Caco-2 (cell line): ENCODE results near the gene PDGFD. TPM values are rescaled to one million over a fixed set of nuclear protein-coding genes. Genes with fewer than 3 reads are reported as not detected.

Experiments used
- BruUV-seq: library from RNA; stranded (reverse); fragments of 400-500 nt; replicated peaks from 2 replicates; lab custom pipeline; 2021; lab: Mats Ljungman, UMichigan
- CTCF ChIA-PET: fragments of 300-600 bp; sonication (Branson Sonifier 250); formaldehyde crosslinking; loops from one replicate; lab custom pipeline; 2022; ENCODE audit warnings: antibody characterized with exemption; lab: Charles Lee
- POLR2A ChIA-PET: fragments of 300-600 bp; sonication (Branson Sonifier 250); formaldehyde crosslinking; loops from one replicate; lab custom pipeline; 2022; ENCODE audit warnings: antibody characterized with exemption; lab: Charles Lee
- DNase-seq, 2 experiments: peaks; one replicate each; pipeline versions ENCODE4 v3.0.0 to v3.0.0-alpha.2; 2020 to 2022
- H3K27me3 ChIP-seq: replicated peaks from 2 replicates; pipeline ENCODE4 v1.6.0; 2011; ENCODE audit warnings: low read length; ENCODE audit not compliant: control insufficient read depth, insufficient read depth
- H3K36me3 ChIP-seq: 2 replicates; pipeline ENCODE4 v1.5.1; 2011; ENCODE audit warnings: low read length; ENCODE audit not compliant: control insufficient read depth, insufficient read depth
- H3K4me1 ChIP-seq: fragments of 250-450 bp; sonication (Bioruptor Pico); 2 replicates; pipeline ENCODE4 v1.5.1; 2020; ENCODE audit warnings: mild to moderate bottlenecking
- H3K4me3 ChIP-seq: 2 replicates; pipeline ENCODE4 v1.5.1; 2011; ENCODE audit warnings: low read depth, mild to moderate bottlenecking, control low read depth, low read length
- H3K9me3 ChIP-seq: fragments of 250-450 bp; sonication (Bioruptor Pico); 2 replicates; pipeline ENCODE4 v1.5.1; 2020; ENCODE audit warnings: mild to moderate bottlenecking, moderate library complexity
- H3K27ac Mint-ChIP-seq: one replicate; pipeline ENCODE4 v1.8.0; 2022; ENCODE audit warnings: mixed read lengths; ENCODE audit not compliant: unreplicated experiment
- H3K27me3 Mint-ChIP-seq: one replicate; pipeline ENCODE4 v1.8.0; 2022; ENCODE audit warnings: mixed read lengths; ENCODE audit not compliant: insufficient read depth, unreplicated experiment
- H3K36me3 Mint-ChIP-seq: one replicate; pipeline ENCODE4 v1.8.0; 2022; ENCODE audit warnings: mild to moderate bottlenecking, mixed read lengths; ENCODE audit not compliant: insufficient read depth, unreplicated experiment
- H3K4me1 Mint-ChIP-seq: one replicate; pipeline ENCODE4 v1.8.0; 2022; ENCODE audit warnings: low read depth, mixed read lengths; ENCODE audit not compliant: unreplicated experiment
- H3K4me3 Mint-ChIP-seq: one replicate; pipeline ENCODE4 v1.8.0; 2022; ENCODE audit warnings: mild to moderate bottlenecking, moderate library complexity, mixed read lengths; ENCODE audit not compliant: unreplicated experiment
- H3K9me3 Mint-ChIP-seq: one replicate; pipeline ENCODE4 v1.8.0; 2022; ENCODE audit warnings: mixed read lengths; ENCODE audit not compliant: unreplicated experiment
- intact Hi-C: fragments of 100-400 bp; cut with micrococcal nuclease; formaldehyde crosslinking; loops from one replicate; pipeline ENCODE4 v1.10.0; 2022; ENCODE audit not compliant: unreplicated experiment
- total RNA-seq: library from RNA; stranded (reverse); gene quantifications from 2 replicates; pipeline ENCODE4 v1.2.3, GENCODE V29; 2022
- TF ChIP-seq, protein P1 (sequence below), 2 experiments: fragments of 200-600 bp in 1 of 2; IDR thresholded peaks; 1 replicate in 1 of 2; 2 replicates in 1 of 2; pipeline versions ENCODE4 v1.5.1 to v1.8.0; 2011 to 2022; ENCODE audit warnings: antibody characterized with exemption in 1 of 2, control low read depth in 1 of 2, inconsistent platforms in 1 of 2, low read depth in 1 of 2, low read length in 1 of 2, mild to moderate bottlenecking in 1 of 2, moderate library complexity in 1 of 2; ENCODE audit not compliant: insufficient read depth in 1 of 2, severe bottlenecking in 1 of 2, unreplicated experiment in 1 of 2

The PDGFD gene
- total RNA-seq, 1 experiment from 2014 or later = not detected

DNA sequence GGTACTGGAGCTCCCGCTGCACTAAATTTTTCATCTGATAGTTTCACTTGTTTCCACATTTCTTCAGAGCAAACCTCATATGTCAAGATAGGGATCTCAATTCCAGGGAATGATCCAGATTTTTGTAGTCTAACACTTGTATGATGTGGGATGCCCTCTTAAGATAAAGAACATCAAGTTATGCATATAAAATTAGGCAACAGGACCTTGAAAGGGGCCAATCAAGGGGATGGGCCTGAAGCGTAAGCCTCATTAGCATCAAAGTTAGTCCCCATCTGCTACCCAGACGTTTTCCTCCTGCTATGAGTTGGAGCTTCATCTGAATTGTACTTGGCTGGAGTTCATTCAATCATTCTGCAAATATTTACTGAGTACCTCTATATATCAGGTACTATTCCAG lies 17.5 kb downstream of the PDGFD start:
- H3K4me3 ChIP-seq = no peak overlapping the region
- CTCF ChIA-PET = no interaction called here

DNA sequence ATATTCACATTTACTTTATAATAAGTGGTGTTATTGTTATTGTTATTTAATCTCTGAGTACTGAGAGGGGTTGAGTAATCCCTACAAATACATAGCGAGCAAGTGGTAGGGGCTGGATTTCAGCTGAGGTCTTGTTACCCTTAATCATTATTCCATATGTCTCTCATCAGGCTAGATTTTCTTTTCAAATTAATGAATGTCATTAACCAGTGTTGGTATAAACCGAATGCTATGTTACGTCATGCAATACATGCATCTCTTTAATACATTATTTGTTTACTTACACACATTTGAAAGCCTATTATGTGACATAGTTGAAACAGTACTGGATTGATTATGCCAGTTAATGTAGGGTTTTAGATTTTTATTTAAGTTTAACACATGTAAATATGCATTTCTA lies 18.9 kb downstream of the PDGFD start:
- H3K36me3 Mint-ChIP-seq = no peaks in the 10 kb centered on the region
- H3K9me3 ChIP-seq = no peaks in the 10 kb centered on the region
- H3K36me3 ChIP-seq = no peaks in the 10 kb centered on the region
- no peaks in the 10 kb centered on the region for H3K4me1 ChIP-seq
- H3K27me3 Mint-ChIP-seq = peaks cover 4% of the 10 kb centered on the region
- no peak overlapping the region for H3K4me3 Mint-ChIP-seq
- ChIA-PET CTCF (no interaction called here), POLR2A (no interaction called here)
- intact Hi-C loops = no loop called here
- no TSS peak for BruUV-seq
- no peaks in the 10 kb centered on the region for H3K4me1 Mint-ChIP-seq
- DNase-seq = no peak
- H3K4me3 ChIP-seq = no peak overlapping the region
- TF ChIP-seq, protein P1, sequence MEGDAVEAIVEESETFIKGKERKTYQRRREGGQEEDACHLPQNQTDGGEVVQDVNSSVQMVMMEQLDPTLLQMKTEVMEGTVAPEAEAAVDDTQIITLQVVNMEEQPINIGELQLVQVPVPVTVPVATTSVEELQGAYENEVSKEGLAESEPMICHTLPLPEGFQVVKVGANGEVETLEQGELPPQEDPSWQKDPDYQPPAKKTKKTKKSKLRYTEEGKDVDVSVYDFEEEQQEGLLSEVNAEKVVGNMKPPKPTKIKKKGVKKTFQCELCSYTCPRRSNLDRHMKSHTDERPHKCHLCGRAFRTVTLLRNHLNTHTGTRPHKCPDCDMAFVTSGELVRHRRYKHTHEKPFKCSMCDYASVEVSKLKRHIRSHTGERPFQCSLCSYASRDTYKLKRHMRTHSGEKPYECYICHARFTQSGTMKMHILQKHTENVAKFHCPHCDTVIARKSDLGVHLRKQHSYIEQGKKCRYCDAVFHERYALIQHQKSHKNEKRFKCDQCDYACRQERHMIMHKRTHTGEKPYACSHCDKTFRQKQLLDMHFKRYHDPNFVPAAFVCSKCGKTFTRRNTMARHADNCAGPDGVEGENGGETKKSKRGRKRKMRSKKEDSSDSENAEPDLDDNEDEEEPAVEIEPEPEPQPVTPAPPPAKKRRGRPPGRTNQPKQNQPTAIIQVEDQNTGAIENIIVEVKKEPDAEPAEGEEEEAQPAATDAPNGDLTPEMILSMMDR (IDR thresholded peaks at IDR 0.05; ENCODE audit: insufficient read depth in 1 of 2, low read depth in 1 of 2, low read length in 1 of 2, severe bottlenecking in 1 of 2, unreplicated experiment in 1 of 2) = no peak
- H3K9me3 Mint-ChIP-seq = no peaks in the 10 kb centered on the region
- no peak overlapping the region for H3K27ac Mint-ChIP-seq
- H3K27me3 ChIP-seq = no peaks in the 10 kb centered on the region

More for the DNA sequence above, 17.5 kb downstream of the PDGFD start:
- no peaks in the 10 kb centered on the region for H3K36me3 ChIP-seq
- no peaks in the 10 kb centered on the region for H3K36me3 Mint-ChIP-seq
- H3K27ac Mint-ChIP-seq = no peak overlapping the region
- peaks cover 13% of the 10 kb centered on the region for H3K9me3 Mint-ChIP-seq
- H3K4me3 Mint-ChIP-seq = no peak overlapping the region
- BruUV-seq = no TSS peak
- no peak for DNase-seq
- no peaks in the 10 kb centered on the region for H3K27me3 ChIP-seq
- H3K9me3 ChIP-seq = no peaks in the 10 kb centered on the region
- no peaks in the 10 kb centered on the region for H3K4me1 Mint-ChIP-seq
- TF ChIP-seq, protein P1 (IDR thresholded peaks at IDR 0.05; ENCODE audit: insufficient read depth in 1 of 2, low read depth in 1 of 2, low read length in 1 of 2, severe bottlenecking in 1 of 2, unreplicated experiment in 1 of 2) = no peak
- intact Hi-C loops = no loop called here
- POLR2A ChIA-PET = no interaction called here
- no peaks in the 10 kb centered on the region for H3K4me1 ChIP-seq
- no peaks in the 10 kb centered on the region for H3K27me3 Mint-ChIP-seq

DNA sequence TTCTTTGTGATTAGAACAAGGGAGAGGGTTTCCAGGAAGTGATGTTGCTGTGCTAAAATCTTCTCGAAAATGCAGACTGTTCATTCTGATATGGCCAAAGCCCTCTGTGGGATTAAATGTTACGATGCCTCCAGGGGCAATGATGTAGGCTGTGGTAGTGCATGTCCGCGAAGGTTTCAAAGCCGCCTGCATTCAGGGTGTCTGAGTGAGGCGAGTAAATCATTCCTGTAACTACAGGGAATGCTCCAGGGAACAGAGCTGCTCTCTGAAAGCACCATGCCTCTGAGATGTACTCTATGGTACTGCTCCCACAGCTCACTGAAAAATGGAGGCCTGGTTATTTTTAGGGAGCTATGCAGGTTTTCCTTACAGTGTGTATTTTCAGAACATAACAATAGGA lies 21.2 kb downstream of the PDGFD start:
- no peak overlapping the region for H3K4me3 Mint-ChIP-seq
- Histone ChIP-seq H3K9me3 (no peaks in the 10 kb centered on the region), H3K36me3 (no peaks in the 10 kb centered on the region), H3K4me1 (no peaks in the 10 kb centered on the region), H3K27me3 (no peaks in the 10 kb centered on the region), H3K4me3 (no peak overlapping the region)
- peaks cover 4% of the 10 kb centered on the region for H3K27me3 Mint-ChIP-seq
- no peaks in the 10 kb centered on the region for H3K36me3 Mint-ChIP-seq
- intact Hi-C loops = no loop called here
- H3K27ac Mint-ChIP-seq = no peak overlapping the region
- ChIA-PET POLR2A (no interaction called here), CTCF (no interaction called here)
- no peak for DNase-seq
- no peaks in the 10 kb centered on the region for H3K4me1 Mint-ChIP-seq
- no peaks in the 10 kb centered on the region for H3K9me3 Mint-ChIP-seq
- TF ChIP-seq, protein P1 (IDR thresholded peaks at IDR 0.05; ENCODE audit: insufficient read depth in 1 of 2, low read depth in 1 of 2, low read length in 1 of 2, severe bottlenecking in 1 of 2, unreplicated experiment in 1 of 2) = no peak
- no TSS peak for BruUV-seq
